DND-41 (cell line): ENCODE data around the gene LINC01488.

ENCODE experiments used
- ATAC-seq: fragments of 200-7000 bp; cut with Tn5 transposase; 3 replicates; pipeline ENCODE4 v1.9.1; 2021; ENCODE audit warnings: low read depth; ENCODE audit not compliant: insufficient read depth
- DNase-seq: peaks from one replicate; pipeline ENCODE4 v3.0.0-alpha.2; 2020
- H2AFZ ChIP-seq: 2 replicates; pipeline ENCODE4 v1.6.0; 2012; ENCODE audit warnings: low read depth, low read length
- H3K27ac ChIP-seq: 2 replicates; pipeline ENCODE4 v1.5.1; 2012; ENCODE audit warnings: low read length, inconsistent platforms
- H3K27me3 ChIP-seq: fragments of 200-600 bp; sonication (generic); 2 replicates; pipeline ENCODE4 v1.6.0; 2012; ENCODE audit warnings: low read length, mild to moderate bottlenecking, inconsistent platforms; ENCODE audit not compliant: insufficient read depth, poor library complexity
- H3K36me3 ChIP-seq: 2 replicates; pipeline ENCODE4 v1.5.1; 2012; ENCODE audit warnings: low read length, inconsistent platforms; ENCODE audit not compliant: insufficient read depth
- H3K4me1 ChIP-seq: 2 replicates; pipeline ENCODE4 v1.5.1; 2012; ENCODE audit warnings: mild to moderate bottlenecking, low read length; ENCODE audit not compliant: insufficient read depth
- H3K4me2 ChIP-seq: 2 replicates; pipeline ENCODE4 v1.6.0; 2012; ENCODE audit warnings: mild to moderate bottlenecking, moderate library complexity, low read length, inconsistent platforms; ENCODE audit not compliant: insufficient read depth
- H3K4me3 ChIP-seq, 2 experiments: fragments of 200-600 bp in 1 of 2; shearing (Covaris generic) in 1 of 2; 2 replicates each; pipeline ENCODE4 v1.5.1; 2012 to 2016; ENCODE audit warnings: inconsistent platforms in 2 of 2, low read length in 2 of 2, mild to moderate bottlenecking in 2 of 2, low read depth in 1 of 2, moderate library complexity in 1 of 2
- H3K79me2 ChIP-seq: 2 replicates; pipeline ENCODE4 v1.6.0; 2012; ENCODE audit warnings: low read length, inconsistent platforms; ENCODE audit not compliant: insufficient read depth
- H3K9ac ChIP-seq: 2 replicates; pipeline ENCODE4 v1.6.0; 2012; ENCODE audit warnings: low read depth, mild to moderate bottlenecking, inconsistent platforms, low read length, moderate library complexity
- H3K9me3 ChIP-seq: 2 replicates; pipeline ENCODE4 v1.5.1; 2012; ENCODE audit warnings: low read length, moderate library complexity, mild to moderate bottlenecking, inconsistent platforms; ENCODE audit not compliant: insufficient read depth, severe bottlenecking
- H4K20me1 ChIP-seq: 2 replicates; pipeline ENCODE4 v1.6.0; 2012; ENCODE audit warnings: low read length; ENCODE audit not compliant: insufficient read depth
- CTCF ChIP-seq: IDR thresholded peaks from 2 replicates; pipeline ENCODE4 v1.5.1; 2012; ENCODE audit warnings: borderline replicate concordance, low read length, moderate library complexity, mild to moderate bottlenecking; ENCODE audit not compliant: poor library complexity, severe bottlenecking; ENCODE audit errors: extremely low read depth
- EZH2 ChIP-seq: IDR thresholded peaks from 3 replicates; pipeline ENCODE4 v1.6.1; 2012; ENCODE audit warnings: borderline replicate concordance, low read depth, mild to moderate bottlenecking, moderate library complexity, low read length, inconsistent platforms; ENCODE audit not compliant: severe bottlenecking

LINC01488 gene

GRCh38 chr11:69524291-69524882, 42.9 kb downstream of the LINC01488 start:
- no peaks in the 10 kb centered on the region for H3K36me3 ChIP-seq
- H2AFZ ChIP-seq, result no peak overlapping the region
- H4K20me1 ChIP-seq, result no peaks in the 10 kb centered on the region
- DNase-seq, result no peak
- ATAC-seq, result no peak
- H3K9me3 ChIP-seq, result no peaks in the 10 kb centered on the region
- H3K27me3 ChIP-seq, result peaks cover 6% of the 10 kb centered on the region
- no peak overlapping the region for H3K4me3 ChIP-seq
- TF ChIP-seq CTCF (no peak), EZH2 (no peak)
- H3K27ac ChIP-seq, result no peak overlapping the region
- H3K4me2 ChIP-seq, result no peak overlapping the region
- no peaks in the 10 kb centered on the region for H3K4me1 ChIP-seq
- H3K9ac ChIP-seq, result no peak overlapping the region
- no peaks in the 10 kb centered on the region for H3K79me2 ChIP-seq

- Histone ChIP-seq H4K20me1 (no peaks in the 10 kb centered on the region), H3K36me3 (no peaks in the 10 kb centered on the region), H3K79me2 (no peaks in the 10 kb centered on the region), H3K4me3 (no peak overlapping the region), H3K27ac (no peak overlapping the region), H3K4me2 (no peak overlapping the region), H2AFZ (no peak overlapping the region), H3K9ac (no peak overlapping the region), H3K4me1 (no peaks in the 10 kb centered on the region), H3K27me3 (peaks cover 6% of the 10 kb centered on the region), H3K9me3 (no peaks in the 10 kb centered on the region)
- no peak for DNase-seq
- TF ChIP-seq CTCF, result no peak
- ATAC-seq, result no peak
Measured at GRCh38 chr11:69524991-69525411, 43.5 kb downstream of the LINC01488 start.

- Histone ChIP-seq H3K4me3 (no peak overlapping the region), H3K4me2 (no peak overlapping the region), H3K9ac (no peak overlapping the region), H3K9me3 (no peaks in the 10 kb centered on the region), H3K4me1 (no peaks in the 10 kb centered on the region), H3K36me3 (no peaks in the 10 kb centered on the region), H3K79me2 (no peaks in the 10 kb centered on the region), H3K27ac (no peak overlapping the region), H3K27me3 (peaks cover 10% of the 10 kb centered on the region), H2AFZ (no peak overlapping the region), H4K20me1 (0 out of 2 replicates have a peak, but pooled peaks cover 3% of the 10 kb centered on the region)
- no peak for DNase-seq
- TF ChIP-seq EZH2 (no peak), CTCF (no peak)
- no peak for ATAC-seq
Measured at GRCh38 chr11:69525516-69526452, 44.3 kb downstream of the LINC01488 start.
